GM13976 (cell line): Measurements from ENCODE around the gene HLA-B.
"Not testable (repeated sequence)": the region's sequence is repeated elsewhere in the genome, so short reads cannot be mapped to it uniquely, and the experiment has no call there.

Experiments
- DNase-seq: peaks from one replicate; pipeline ENCODE4 v3.0.0; 2012; ENCODE audit warnings: low spot score
- in situ Hi-C: fragments of 300-500 bp; cut with MboI; formaldehyde crosslinking; loops from one replicate; pipeline ENCODE4 v1.12.0; 2022; ENCODE audit warnings: low sequenced_read_pairs, mixed read lengths, inconsistent platforms; ENCODE audit not compliant: unreplicated experiment
- TF ChIP-seq, protein P1 (sequence below): IDR thresholded peaks from 2 replicates; pipeline ENCODE4 v1.5.1; 2012; ENCODE audit warnings: borderline replicate concordance, mild to moderate bottlenecking; ENCODE audit not compliant: insufficient read depth; ENCODE audit errors: extremely low read depth, missing control alignments, control extremely low read depth

Gene HLA-B

DNA sequence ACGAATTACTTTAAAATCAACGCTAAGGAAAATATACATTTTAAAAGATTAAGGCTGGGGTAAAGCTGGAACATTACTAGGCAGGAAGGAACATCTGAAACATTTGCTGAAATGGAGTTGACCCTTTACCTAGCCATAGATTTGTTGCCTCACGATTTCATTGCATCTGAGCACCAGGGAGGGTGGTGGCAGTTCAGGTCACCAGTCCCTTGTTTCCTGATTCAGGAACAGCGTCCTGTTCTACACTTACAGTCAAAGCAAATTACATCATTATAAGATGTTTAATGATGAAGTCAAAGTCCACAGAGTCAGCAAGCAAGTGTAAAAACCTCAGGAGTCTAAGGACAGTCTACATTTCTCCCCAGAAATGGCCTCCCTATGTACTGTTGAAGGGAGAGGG, 37.4 kb upstream of the HLA-B start:
- TF ChIP-seq, protein P1, sequence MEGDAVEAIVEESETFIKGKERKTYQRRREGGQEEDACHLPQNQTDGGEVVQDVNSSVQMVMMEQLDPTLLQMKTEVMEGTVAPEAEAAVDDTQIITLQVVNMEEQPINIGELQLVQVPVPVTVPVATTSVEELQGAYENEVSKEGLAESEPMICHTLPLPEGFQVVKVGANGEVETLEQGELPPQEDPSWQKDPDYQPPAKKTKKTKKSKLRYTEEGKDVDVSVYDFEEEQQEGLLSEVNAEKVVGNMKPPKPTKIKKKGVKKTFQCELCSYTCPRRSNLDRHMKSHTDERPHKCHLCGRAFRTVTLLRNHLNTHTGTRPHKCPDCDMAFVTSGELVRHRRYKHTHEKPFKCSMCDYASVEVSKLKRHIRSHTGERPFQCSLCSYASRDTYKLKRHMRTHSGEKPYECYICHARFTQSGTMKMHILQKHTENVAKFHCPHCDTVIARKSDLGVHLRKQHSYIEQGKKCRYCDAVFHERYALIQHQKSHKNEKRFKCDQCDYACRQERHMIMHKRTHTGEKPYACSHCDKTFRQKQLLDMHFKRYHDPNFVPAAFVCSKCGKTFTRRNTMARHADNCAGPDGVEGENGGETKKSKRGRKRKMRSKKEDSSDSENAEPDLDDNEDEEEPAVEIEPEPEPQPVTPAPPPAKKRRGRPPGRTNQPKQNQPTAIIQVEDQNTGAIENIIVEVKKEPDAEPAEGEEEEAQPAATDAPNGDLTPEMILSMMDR = no peak
- DNase-seq = no peak
- in situ Hi-C loops = no loop called here

DNA sequence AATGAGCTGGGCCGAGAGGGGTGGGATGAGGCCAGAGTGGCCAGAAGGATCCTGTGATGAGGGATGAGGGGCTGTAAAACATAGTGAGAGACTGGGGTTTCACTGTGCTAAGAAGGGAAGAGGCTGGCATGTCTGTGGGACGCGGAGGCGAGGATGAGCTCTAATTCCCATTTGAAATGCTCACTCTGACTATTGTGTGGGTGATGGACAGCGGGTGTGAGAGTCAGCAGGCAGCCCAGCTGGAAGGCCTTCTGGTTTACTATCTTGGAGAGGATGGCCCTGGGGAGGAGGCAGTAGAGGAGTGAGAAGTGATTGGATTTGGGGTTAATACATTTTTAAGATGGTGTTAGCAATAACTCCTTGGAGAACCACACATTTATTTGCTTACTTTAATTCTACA, 37.0 kb upstream of the HLA-B start:
- TF ChIP-seq, protein P1 = no peak
- in situ Hi-C loops = no loop called here
- no peak for DNase-seq

DNA sequence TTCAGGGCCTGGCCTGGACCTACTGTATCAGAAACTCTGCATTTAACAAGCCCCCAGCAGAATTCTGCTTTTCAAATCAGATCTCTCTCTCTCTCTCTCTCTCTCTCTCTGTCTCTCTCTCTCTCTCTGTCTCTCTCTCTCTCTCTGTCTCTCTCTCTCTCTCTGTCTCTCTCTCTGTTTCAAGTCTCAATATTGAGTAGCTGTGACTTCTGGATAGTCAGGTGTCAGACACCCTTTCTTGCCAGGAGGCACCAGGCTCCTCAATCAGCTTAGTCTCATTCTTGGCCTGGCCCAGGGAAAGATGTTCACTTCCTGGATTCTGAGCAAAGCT, 32.8 kb upstream of the HLA-B start:
- DNase-seq, in situ Hi-C loops: not testable (repeated sequence)

DNA sequence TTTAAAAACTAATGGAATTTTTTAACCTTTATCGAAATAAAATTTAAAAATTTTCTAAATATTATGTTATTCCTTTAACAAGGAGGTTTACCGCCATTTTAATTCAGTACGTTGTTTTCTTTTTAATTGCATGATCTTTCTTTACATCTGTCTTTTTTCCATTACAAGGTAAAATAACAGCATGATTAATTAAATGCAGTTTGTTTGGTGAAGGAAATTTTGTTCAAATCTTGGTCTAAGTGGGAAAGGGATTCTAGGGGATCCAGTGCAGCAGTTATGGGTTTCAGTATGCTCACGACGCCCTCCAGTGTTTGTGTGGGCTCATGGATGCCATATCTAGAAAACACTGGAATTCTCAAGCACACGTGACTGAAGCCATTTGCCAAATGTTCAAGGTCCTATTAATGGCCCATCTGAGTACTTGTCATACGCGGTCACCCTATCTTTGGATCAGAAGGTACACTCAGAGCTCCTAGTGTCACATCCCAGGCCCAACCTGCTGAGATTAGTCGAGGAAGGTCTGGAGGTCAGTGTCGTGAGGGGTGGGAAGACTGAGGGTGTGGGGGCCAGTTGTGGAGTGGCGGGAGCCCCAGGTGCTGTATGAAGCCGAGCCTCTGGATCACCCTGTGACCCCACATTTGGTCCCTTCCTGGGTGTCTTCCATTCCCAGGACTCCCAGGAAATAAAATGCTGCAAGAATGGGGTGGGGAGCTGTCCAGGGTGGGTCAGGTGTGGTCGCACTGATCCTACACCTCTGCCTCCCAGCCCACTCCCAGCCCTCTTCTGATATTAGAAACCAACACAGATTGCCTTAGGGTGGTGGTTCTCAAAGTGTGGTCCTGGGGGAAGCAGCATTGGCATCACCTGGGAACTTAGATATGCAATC, 32.2 kb upstream of the HLA-B start:
- in situ Hi-C loops, DNase-seq: not testable (repeated sequence)

DNA sequence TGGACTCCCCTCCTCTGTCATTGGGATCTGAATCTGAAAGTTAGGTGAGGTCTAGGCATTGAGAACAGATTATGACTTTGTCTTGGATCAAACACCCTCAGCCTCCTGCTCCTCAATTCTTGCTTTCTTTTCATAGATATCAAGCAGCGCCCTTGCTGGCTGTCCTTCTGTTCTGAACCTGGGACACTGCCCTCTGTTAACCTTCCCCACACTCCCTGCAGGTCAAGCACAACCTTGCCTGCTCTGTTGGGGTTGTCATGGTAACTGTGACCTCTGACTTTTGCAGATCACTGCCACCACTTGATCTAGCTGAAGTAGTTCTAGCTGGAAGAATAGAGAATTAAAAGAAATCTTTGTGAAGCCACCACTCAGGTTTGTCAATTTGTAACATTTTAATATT, 30.0 kb upstream of the HLA-B start:
- DNase-seq = no peak
- TF ChIP-seq, protein P1 = no peak
- in situ Hi-C loops = no loop called here

DNA sequence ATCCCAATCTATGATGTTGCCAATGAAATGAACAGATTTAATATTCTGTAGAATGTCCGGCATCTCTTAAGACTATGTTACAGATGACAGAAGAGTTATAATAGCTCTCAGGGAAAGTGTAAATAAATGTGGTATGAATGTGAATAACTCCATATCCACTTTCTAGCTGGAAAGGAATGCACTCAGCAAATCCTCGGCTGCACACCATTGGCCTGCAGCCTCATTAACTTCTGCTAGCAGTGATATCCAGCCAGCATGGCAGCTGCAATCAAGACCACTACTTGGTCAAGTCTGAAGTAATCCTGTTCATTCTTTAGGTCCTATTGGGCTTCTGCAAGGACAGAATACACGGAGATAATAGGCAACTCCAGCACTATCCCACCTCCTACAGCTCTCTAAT, 29.1 kb upstream of the HLA-B start:
- no peak for DNase-seq
- in situ Hi-C loops = no loop called here
- TF ChIP-seq, protein P1 = no peak

DNA sequence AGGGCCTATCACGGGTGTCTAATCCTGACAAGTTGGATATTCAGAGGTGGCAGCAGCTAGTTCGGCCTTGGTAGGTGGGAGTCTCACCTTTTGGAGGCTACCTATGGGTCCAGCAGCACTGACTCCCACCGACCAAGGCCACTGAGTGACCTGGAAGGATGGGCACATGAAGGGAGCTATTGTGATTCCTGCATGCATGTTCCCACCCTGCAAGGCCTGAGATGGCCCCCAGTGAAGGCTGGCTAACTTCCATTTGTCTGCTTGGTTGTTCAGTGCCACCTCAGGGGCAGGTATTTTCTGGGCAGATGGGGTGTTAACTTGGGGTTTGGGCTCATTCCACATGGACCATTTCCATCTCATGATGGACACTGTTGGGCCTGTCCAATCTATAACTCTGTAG, 28.1 kb upstream of the HLA-B start:
- DNase-seq = no peak
- TF ChIP-seq, protein P1 = no peak
- in situ Hi-C loops = no loop called here

DNA sequence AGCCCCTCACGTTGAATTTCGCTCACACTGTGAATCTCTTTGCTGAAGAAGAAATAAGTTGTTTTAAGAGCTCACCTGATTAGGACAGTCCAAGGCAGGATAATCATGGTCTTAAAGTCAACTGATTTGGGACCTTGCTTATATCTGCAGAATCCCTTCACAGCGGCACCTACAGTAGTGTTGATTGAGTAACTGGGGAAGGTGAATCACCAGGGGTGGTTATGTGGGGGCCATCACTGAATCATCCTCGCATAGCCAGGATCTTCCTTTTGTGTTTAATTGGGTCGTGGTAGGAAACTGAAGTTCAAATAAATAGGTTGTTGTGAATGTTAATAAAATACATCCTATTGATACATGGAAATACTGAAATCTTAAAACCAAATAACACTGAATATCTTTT, 26.2 kb upstream of the HLA-B start:
- DNase-seq = no peak
- in situ Hi-C loops = no loop called here

More for the DNA sequence above, 26.2 kb upstream of the HLA-B start:
- TF ChIP-seq, protein P1 = no peak
